GM21381 (cell line): Measurements from ENCODE around the gene RC3H2.
"Not testable (repeated sequence)": the region's sequence is repeated elsewhere in the genome, so short reads cannot be mapped to it uniquely, and the experiment has no call there.

Source experiments
- ATAC-seq: cut with Tn5 transposase; IDR thresholded peaks from one replicate; pipeline ENCODE4 v1.9.1; 2021; ENCODE audit warnings: mild to moderate bottlenecking, moderate library complexity; ENCODE audit not compliant: unreplicated experiment

The RC3H2 gene

GRCh38 chr9:122848256-122848943 is 56.8 kb downstream of the RC3H2 start:
- no peak for ATAC-seq

DNA sequence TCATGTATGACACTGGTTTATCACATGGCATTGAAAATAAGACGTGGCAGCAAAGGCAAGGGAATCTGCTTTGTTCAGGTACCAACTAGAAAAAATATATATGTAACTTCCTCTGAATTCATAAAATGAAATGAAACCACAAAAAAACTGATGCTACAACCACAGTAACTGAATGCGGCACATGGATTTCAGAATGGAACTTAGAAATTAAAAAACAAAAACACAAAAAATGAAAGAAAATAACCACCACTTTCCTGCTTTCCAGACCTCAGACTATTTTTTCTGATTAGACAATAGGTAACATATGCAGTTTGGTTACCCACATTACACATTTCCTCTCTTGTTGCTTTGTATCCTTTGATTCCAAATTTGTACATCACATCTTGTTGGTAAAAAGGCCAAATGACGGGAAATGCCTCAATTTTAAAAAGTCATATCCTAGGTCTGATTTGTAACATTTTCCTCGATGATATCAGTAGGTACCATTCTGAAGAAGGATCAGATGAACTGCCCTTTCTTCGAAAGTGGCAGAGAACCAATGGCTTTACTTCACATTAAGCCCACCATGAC is 58.7 kb downstream of the RC3H2 start:
- no peak for ATAC-seq

GRCh38 chr9:122845116-122845515 is 60.0 kb downstream of the RC3H2 start:
- no peak for ATAC-seq

DNA sequence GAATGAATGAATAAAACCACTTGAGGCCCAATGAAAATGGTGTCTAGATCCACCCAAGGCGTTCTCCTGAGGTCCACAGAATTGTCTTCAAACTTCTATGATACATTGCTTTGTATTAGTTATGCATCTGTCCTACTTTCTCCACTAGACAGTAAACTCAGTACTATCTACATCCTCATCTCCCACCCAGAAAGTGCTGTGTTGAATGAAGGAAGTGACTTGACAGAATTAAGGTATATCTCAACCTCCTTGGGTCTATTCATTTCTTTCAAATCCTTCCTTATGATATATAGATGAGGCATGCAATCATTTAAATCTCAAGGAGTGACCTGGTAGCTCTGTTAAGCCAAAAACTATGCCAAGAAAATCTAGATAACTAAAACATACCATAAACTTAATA is 61.0 kb downstream of the RC3H2 start:
- ATAC-seq: no peak

- ATAC-seq: no peak
Measured at GRCh38 chr9:122841501-122841900, 63.7 kb downstream of the RC3H2 start.

DNA sequence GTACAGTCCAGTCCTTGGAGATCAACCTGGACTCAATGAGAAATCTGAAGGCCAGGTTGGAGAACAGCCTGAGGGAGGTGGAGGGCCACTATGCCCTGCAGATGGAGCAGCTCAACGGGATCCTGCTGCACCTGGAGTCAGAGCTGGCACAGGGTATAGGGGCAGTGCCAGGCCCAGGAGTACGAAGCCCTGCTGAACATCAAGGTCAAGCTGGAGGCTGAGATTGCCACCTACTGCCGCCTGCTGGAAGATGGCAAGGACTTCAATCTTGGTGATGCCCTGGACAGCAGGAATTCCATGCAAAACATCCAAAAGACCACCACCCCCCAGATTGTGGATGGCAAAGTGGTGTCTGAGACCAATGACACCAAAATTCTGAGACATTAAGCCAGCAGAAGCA is 66.7 kb downstream of the RC3H2 start:
- not testable (repeated sequence) for ATAC-seq

- ATAC-seq: no peak
Measured at GRCh38 chr9:122837266-122837850, 67.8 kb downstream of the RC3H2 start.

GRCh38 chr9:122835313-122835731 is 69.8 kb downstream of the RC3H2 start:
- ATAC-seq: no peak

DNA sequence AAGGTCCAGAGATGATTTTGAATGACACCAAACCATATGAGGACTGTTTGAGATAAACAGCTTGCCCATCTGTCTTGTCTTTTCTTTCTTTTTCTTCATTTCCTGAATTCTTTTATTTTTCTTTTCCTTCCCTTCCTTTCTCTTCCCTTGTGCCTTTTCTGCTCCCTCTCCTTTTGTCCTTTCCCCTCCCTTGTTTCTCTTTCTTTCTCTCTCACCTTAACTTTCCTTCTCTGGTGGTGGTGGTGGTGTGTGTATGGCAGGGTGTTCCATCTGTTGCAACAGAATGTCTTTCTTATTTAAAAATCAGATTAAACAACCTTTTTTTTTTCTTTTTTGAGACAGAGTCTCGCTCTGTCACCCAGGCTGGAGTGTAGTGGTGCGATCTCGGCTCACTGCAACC is 73.0 kb downstream of the RC3H2 start:
- ATAC-seq: no peak

- not testable (repeated sequence) for ATAC-seq
Measured at GRCh38 chr9:122828965-122829284, 76.2 kb downstream of the RC3H2 start.

GRCh38 chr9:122827761-122828093 is 77.4 kb downstream of the RC3H2 start:
- ATAC-seq: peak; percentile 15

GRCh38 chr9:122822938-122823337 is 82.2 kb downstream of the RC3H2 start:
- ATAC-seq: no peak

GRCh38 chr9:122822056-122822455 is 83.1 kb downstream of the RC3H2 start:
- no peak for ATAC-seq

DNA sequence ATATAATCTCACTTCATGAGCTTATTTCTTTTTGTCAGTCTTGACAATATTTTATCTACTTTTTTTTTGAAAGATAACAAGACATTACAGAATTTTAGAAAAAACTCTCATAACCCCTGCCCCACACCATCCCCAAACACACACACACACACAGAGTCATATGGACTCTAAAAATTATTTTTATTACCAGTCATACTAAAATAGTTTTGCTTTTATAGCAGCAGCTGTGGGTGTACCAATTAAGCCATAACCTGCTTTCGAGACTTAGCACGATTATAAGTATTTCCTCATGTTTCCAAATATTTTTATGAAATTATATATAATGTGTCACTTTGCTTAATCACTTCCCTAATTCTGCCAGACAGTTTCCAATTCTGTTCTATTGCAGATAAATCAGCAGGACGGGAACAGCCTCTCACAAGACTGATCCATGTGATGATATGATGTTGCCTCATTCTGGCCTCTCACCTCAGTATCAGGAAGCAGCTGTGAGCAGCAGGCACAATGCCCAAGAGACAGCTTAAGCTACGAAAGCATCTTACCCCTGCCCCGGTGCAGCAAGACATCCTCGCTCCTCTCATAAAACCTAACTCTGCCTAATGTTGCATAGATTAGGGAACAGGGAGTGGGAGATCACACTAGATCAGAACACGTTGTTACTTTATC is 83.7 kb downstream of the RC3H2 start:
- ATAC-seq: no peak

GRCh38 chr9:122820490-122820845 is 84.7 kb downstream of the RC3H2 start:
- ATAC-seq: no peak

DNA sequence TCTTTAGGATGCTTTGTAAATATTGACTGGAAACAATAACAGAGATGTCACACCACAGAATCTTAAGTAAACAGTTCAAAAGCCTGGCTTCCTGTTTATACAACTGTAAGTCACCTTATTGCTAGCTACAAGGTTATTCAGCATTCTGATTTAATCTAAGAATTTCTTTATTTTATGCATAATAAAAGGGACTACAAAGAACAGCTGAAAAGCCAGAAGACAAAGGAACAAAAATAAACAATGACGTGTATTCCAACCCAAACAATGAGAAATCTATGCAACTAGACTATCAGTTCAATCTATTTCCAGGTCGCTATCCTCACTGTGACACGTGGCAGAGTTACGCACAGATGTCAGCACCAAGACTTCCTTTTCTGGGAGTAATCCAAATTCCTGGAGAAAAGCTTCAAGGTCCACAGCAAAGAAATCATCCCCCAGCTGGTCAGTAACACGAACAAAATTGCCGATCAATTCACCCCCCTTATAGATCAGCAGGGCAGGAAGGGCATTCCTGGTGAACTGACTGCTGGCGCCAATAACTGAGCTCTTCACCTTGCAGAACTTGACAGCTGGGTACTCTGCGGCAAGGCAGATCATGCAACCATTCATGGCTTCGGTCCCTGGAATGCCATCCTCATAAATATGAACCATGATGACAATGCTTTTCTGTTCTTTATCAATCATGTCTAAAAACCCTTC is 85.2 kb downstream of the RC3H2 start:
- ATAC-seq: no peak

GRCh38 chr9:122819326-122819725 is 85.8 kb downstream of the RC3H2 start:
- ATAC-seq: no peak

- ATAC-seq: peak; percentile 64
Measured at GRCh38 chr9:122816163-122816867, 88.8 kb downstream of the RC3H2 start.

DNA sequence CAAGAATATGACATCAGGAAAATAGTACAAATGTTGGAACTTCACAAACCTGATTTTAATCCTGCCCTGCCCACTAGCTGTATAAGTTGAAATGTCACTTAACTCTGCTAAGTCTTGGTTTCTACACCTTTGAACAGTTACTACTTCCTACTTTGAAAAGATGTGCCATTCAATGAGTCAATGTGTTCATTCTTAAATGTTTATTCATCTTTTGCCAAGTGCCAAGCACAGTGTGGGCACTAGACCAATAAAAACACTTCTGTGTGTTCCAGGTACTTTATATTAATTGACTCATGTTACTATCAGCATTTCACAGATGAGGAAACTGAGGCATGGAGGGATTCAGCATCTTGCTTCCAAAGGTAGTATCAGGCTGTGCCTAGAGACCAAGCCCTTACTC is 89.6 kb downstream of the RC3H2 start:
- ATAC-seq: no peak

- no peak for ATAC-seq
Measured at GRCh38 chr9:122814545-122814944, 90.6 kb downstream of the RC3H2 start.

- ATAC-seq: no peak
Measured at GRCh38 chr9:122812736-122813135, 92.4 kb downstream of the RC3H2 start.
